Transverse colon (tissue), 3 donors: ENCODE data around the gene CACNA1C.

Source experiments
- POLR2A ChIP-seq: fragments of 450-650 bp; IDR thresholded peaks from one replicate; pipeline ENCODE4 v1.6.1; 2016; ENCODE audit warnings: antibody characterized with exemption, mild to moderate bottlenecking, moderate library complexity
- TF ChIP-seq, protein P1 (sequence below), 5 experiments: fragments of 200-600 bp in 3 of 5; fragments of 450-650 bp in 2 of 5; sonication (generic) in 3 of 5; IDR thresholded peaks; 1 replicate in 2 of 5; 2 replicates in 3 of 5; pipeline ENCODE4 v1.5.1; 2016 to 2017; ENCODE audit warnings: antibody characterized with exemption in 5 of 5, inconsistent platforms in 3 of 5, mild to moderate bottlenecking in 2 of 5, moderate library complexity in 1 of 5

DNA sequence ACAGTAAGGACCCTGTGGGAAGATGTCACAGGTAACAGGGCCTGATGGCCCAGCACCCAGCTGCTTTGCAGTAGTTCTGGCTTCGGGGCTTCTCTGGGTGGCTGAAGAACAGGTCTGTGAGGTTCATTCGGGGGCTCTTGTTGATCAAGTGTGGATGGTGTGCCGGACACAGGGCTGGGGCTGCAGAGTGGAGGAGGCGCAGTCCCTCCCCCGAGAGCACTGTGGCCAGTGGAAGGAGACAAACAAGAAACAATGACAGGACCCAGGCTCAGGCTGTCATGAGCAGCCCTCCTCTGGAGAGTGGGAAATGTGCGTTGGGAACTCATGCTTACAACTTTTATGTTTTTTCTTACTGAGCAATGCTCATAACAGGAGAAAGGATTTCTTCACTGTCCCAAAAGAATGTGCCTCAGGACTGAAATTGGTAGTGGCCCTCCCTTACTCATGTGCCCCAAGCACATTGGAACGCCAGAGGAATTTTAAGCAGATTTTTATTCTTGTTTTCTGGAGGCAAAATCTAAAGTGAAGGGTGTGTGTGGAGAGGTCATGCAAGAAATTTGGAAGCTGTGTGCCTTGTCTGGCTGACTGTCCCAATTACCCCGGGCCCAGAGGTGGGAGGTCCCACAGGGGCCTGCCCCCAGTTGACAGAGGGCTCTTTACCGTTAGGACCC lies 233.8 kb downstream of the CACNA1C start:
- TF ChIP-seq POLR2A: no peak
- TF ChIP-seq, protein P1, sequence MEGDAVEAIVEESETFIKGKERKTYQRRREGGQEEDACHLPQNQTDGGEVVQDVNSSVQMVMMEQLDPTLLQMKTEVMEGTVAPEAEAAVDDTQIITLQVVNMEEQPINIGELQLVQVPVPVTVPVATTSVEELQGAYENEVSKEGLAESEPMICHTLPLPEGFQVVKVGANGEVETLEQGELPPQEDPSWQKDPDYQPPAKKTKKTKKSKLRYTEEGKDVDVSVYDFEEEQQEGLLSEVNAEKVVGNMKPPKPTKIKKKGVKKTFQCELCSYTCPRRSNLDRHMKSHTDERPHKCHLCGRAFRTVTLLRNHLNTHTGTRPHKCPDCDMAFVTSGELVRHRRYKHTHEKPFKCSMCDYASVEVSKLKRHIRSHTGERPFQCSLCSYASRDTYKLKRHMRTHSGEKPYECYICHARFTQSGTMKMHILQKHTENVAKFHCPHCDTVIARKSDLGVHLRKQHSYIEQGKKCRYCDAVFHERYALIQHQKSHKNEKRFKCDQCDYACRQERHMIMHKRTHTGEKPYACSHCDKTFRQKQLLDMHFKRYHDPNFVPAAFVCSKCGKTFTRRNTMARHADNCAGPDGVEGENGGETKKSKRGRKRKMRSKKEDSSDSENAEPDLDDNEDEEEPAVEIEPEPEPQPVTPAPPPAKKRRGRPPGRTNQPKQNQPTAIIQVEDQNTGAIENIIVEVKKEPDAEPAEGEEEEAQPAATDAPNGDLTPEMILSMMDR (IDR thresholded peaks at IDR 0.05): no peak
